ENCODE results near the gene RAD51B.
A peak's percentile ranks its signal among the peaks of the same experiment; 100 is the strongest.

The RAD51B gene

GRCh38 chr14:67900231-67900630, 80.7 kb downstream of the RAD51B start:
- no peak overlapping the region for H3K4me3 ChIP-seq
- no peaks in the 10 kb centered on the region; the same call in 1 of the 2 replicates for H3K9me3 ChIP-seq (ENCODE audit: low read depth, low read length)
- H3K9ac ChIP-seq (ENCODE audit: insufficient read length), result no peak overlapping the region
- TF ChIP-seq FOXP2 (optimal IDR thresholded peaks at IDR 0.05; ENCODE audit: control extremely low read depth, extremely low read length, insufficient read depth), result no peak
- no peak for TF ChIP-seq POLR2AphosphoS5 (IDR thresholded peaks at IDR 0.05; ENCODE audit: borderline replicate concordance, low read depth, low read length)
- TF ChIP-seq EZH2 (IDR thresholded peaks at IDR 0.05), result no peak
- peak overlapping the region; percentile 30; the same call in 1 of the 2 replicates for H3K27ac ChIP-seq
- no peaks in the 10 kb centered on the region for H3K36me3 ChIP-seq (ENCODE audit: insufficient read depth, low read length)
- DNase-seq (ENCODE audit: low read depth, low spot score), result no peak

GRCh38 chr14:67908052-67908754, 88.6 kb downstream of the RAD51B start:
- no peaks in the 10 kb centered on the region for H3K36me3 ChIP-seq (ENCODE audit: insufficient read depth, low read length)
- H3K4me3 ChIP-seq, result 0 out of 2 replicates have a peak overlapping the region, but pooled peaks have one; percentile 3
- no peak for DNase-seq (ENCODE audit: low read depth, low spot score)

GRCh38 chr14:67911562-67911961, 92.0 kb downstream of the RAD51B start:
- Histone ChIP-seq H3K9me3 (ENCODE audit: low read depth, low read length) (no peaks in the 10 kb centered on the region), H3K27ac (no peak overlapping the region), H3K9ac (ENCODE audit: insufficient read length) (no peak overlapping the region), H3K4me3 (no peak overlapping the region), H3K36me3 (ENCODE audit: insufficient read depth, low read length) (no peaks in the 10 kb centered on the region)
- TF ChIP-seq EZH2 (IDR thresholded peaks at IDR 0.05) (no peak), FOXP2 (optimal IDR thresholded peaks at IDR 0.05; ENCODE audit: control extremely low read depth, extremely low read length, insufficient read depth) (no peak), POLR2AphosphoS5 (IDR thresholded peaks at IDR 0.05; ENCODE audit: borderline replicate concordance, low read depth, low read length) (no peak)
- no peak for DNase-seq (ENCODE audit: low read depth, low spot score)

More at GRCh38 chr14:67908052-67908754, 88.6 kb downstream of the RAD51B start:
- no peak overlapping the region for H3K9ac ChIP-seq (ENCODE audit: insufficient read length)
- H3K27ac ChIP-seq, result 0 out of 2 replicates have a peak overlapping the region, but pooled peaks have one; percentile 3
- peaks cover 7% of the 10 kb centered on the region; the same call in 1 of the 2 replicates for H3K9me3 ChIP-seq (ENCODE audit: low read depth, low read length)
- TF ChIP-seq FOXP2 (optimal IDR thresholded peaks at IDR 0.05; ENCODE audit: control extremely low read depth, extremely low read length, insufficient read depth), result no peak
- no peak for TF ChIP-seq EZH2 (IDR thresholded peaks at IDR 0.05)
- TF ChIP-seq POLR2AphosphoS5 (IDR thresholded peaks at IDR 0.05; ENCODE audit: borderline replicate concordance, low read depth, low read length), result no peak

- no peak for DNase-seq (ENCODE audit: low read depth, low spot score)
- Histone ChIP-seq H3K4me3 (no peak overlapping the region), H3K9me3 (ENCODE audit: low read depth, low read length) (no peaks in the 10 kb centered on the region), H3K27ac (no peak overlapping the region), H3K9ac (ENCODE audit: insufficient read length) (no peak overlapping the region), H3K36me3 (ENCODE audit: insufficient read depth, low read length) (no peaks in the 10 kb centered on the region)
- TF ChIP-seq EZH2 (IDR thresholded peaks at IDR 0.05) (no peak), FOXP2 (optimal IDR thresholded peaks at IDR 0.05; ENCODE audit: control extremely low read depth, extremely low read length, insufficient read depth) (no peak), POLR2AphosphoS5 (IDR thresholded peaks at IDR 0.05; ENCODE audit: borderline replicate concordance, low read depth, low read length) (no peak)
Measured at GRCh38 chr14:67916430-67916829, 96.9 kb downstream of the RAD51B start.

GRCh38 chr14:67917006-67917405, 97.4 kb downstream of the RAD51B start:
- no peak overlapping the region for H3K4me3 ChIP-seq
- no peaks in the 10 kb centered on the region for H3K36me3 ChIP-seq (ENCODE audit: insufficient read depth, low read length)
- H3K9ac ChIP-seq (ENCODE audit: insufficient read length), result no peak overlapping the region
- H3K27ac ChIP-seq, result no peak overlapping the region
- no peaks in the 10 kb centered on the region for H3K9me3 ChIP-seq (ENCODE audit: low read depth, low read length)
- no peak for DNase-seq (ENCODE audit: low read depth, low spot score)
- TF ChIP-seq POLR2AphosphoS5 (IDR thresholded peaks at IDR 0.05; ENCODE audit: borderline replicate concordance, low read depth, low read length), result no peak
- no peak for TF ChIP-seq EZH2 (IDR thresholded peaks at IDR 0.05)
- TF ChIP-seq FOXP2 (optimal IDR thresholded peaks at IDR 0.05; ENCODE audit: control extremely low read depth, extremely low read length, insufficient read depth), result no peak

GRCh38 chr14:67918838-67919237, 99.3 kb downstream of the RAD51B start:
- no peak overlapping the region for H3K4me3 ChIP-seq
- no peaks in the 10 kb centered on the region for H3K9me3 ChIP-seq (ENCODE audit: low read depth, low read length)
- H3K36me3 ChIP-seq (ENCODE audit: insufficient read depth, low read length), result no peaks in the 10 kb centered on the region
- TF ChIP-seq POLR2AphosphoS5 (IDR thresholded peaks at IDR 0.05; ENCODE audit: borderline replicate concordance, low read depth, low read length) (no peak), EZH2 (IDR thresholded peaks at IDR 0.05) (no peak), FOXP2 (optimal IDR thresholded peaks at IDR 0.05; ENCODE audit: control extremely low read depth, extremely low read length, insufficient read depth) (no peak)
- H3K27ac ChIP-seq, result no peak overlapping the region
- H3K9ac ChIP-seq (ENCODE audit: insufficient read length), result no peak overlapping the region
- DNase-seq (ENCODE audit: low read depth, low spot score), result no peak

- no peaks in the 10 kb centered on the region for H3K9me3 ChIP-seq (ENCODE audit: low read depth, low read length)
- no peaks in the 10 kb centered on the region for H3K36me3 ChIP-seq (ENCODE audit: insufficient read depth, low read length)
- H3K27ac ChIP-seq, result no peak overlapping the region
- H3K4me3 ChIP-seq, result no peak overlapping the region
- no peak overlapping the region for H3K9ac ChIP-seq (ENCODE audit: insufficient read length)
- no peak for DNase-seq (ENCODE audit: low read depth, low spot score)
- TF ChIP-seq EZH2 (IDR thresholded peaks at IDR 0.05), result no peak
- no peak for TF ChIP-seq POLR2AphosphoS5 (IDR thresholded peaks at IDR 0.05; ENCODE audit: borderline replicate concordance, low read depth, low read length)
- TF ChIP-seq FOXP2 (optimal IDR thresholded peaks at IDR 0.05; ENCODE audit: control extremely low read depth, extremely low read length, insufficient read depth), result no peak
Measured at GRCh38 chr14:67919259-67920032, 99.9 kb downstream of the RAD51B start.

- no peak for DNase-seq (ENCODE audit: low read depth, low spot score)
- H3K9ac ChIP-seq (ENCODE audit: insufficient read length), result no peak overlapping the region
- H3K9me3 ChIP-seq (ENCODE audit: low read depth, low read length), result 0 out of 2 replicates have a peak, but pooled peaks cover 3% of the 10 kb centered on the region
- H3K4me3 ChIP-seq, result no peak overlapping the region
- TF ChIP-seq EZH2 (IDR thresholded peaks at IDR 0.05) (no peak), POLR2AphosphoS5 (IDR thresholded peaks at IDR 0.05; ENCODE audit: borderline replicate concordance, low read depth, low read length) (no peak), FOXP2 (optimal IDR thresholded peaks at IDR 0.05; ENCODE audit: control extremely low read depth, extremely low read length, insufficient read depth) (no peak)
- H3K27ac ChIP-seq, result no peak overlapping the region
- H3K36me3 ChIP-seq (ENCODE audit: insufficient read depth, low read length), result no peaks in the 10 kb centered on the region
Measured at GRCh38 chr14:67926821-67927220, 107.2 kb downstream of the RAD51B start.
